Suppressor macrophage treated with lipopolysaccharide for 1 hour (primary cell): ENCODE results near the gene ABHD10.

Source experiments
- DNase-seq, 3 donors: peaks; one replicate each; pipeline ENCODE4 v3.0.0-alpha.2; 2020 to 2022

The ABHD10 gene

GRCh38 chr3:112002096-112002971 lies 23.5 kb downstream of the ABHD10 start:
- peak in 1 of 3 donors; percentile 25 for DNase-seq

GRCh38 chr3:112003321-112004080 lies 24.7 kb downstream of the ABHD10 start:
- no peak for DNase-seq

GRCh38 chr3:112004187-112004586 lies 25.4 kb downstream of the ABHD10 start:
- DNase-seq, result no peak

- DNase-seq, result no peak
Observed at GRCh38 chr3:112004669-112005068, 25.8 kb downstream of the ABHD10 start.

GRCh38 chr3:112005091-112005672 lies 26.4 kb downstream of the ABHD10 start:
- no peak for DNase-seq

- DNase-seq, result no peak
Observed at GRCh38 chr3:112007633-112008032, 28.8 kb downstream of the ABHD10 start.

- DNase-seq, result no peak
Observed at GRCh38 chr3:112009670-112010069, 30.8 kb downstream of the ABHD10 start.

GRCh38 chr3:112010636-112011035 lies 31.8 kb downstream of the ABHD10 start:
- no peak for DNase-seq

GRCh38 chr3:112011376-112011940 lies 32.6 kb downstream of the ABHD10 start:
- no peak for DNase-seq

- no peak for DNase-seq
Observed at GRCh38 chr3:112012205-112012992, 33.6 kb downstream of the ABHD10 start.

- peak; percentile 81 to 83 (median 82) for DNase-seq
Observed at GRCh38 chr3:112013058-112013783, 34.4 kb downstream of the ABHD10 start.

GRCh38 chr3:112013784-112014143 lies 34.9 kb downstream of the ABHD10 start:
- no peak for DNase-seq

- peak; percentile 73 to 90 (median 82) for DNase-seq
Observed at GRCh38 chr3:112017091-112017490, 38.3 kb downstream of the ABHD10 start.

- peak in 1 of 3 donors; percentile 29 for DNase-seq
Observed at GRCh38 chr3:112018712-112019111, 39.9 kb downstream of the ABHD10 start.

GRCh38 chr3:112019716-112020115 lies 40.9 kb downstream of the ABHD10 start:
- no peak for DNase-seq

- DNase-seq, result no peak
Observed at GRCh38 chr3:112020674-112021085, 41.9 kb downstream of the ABHD10 start.

- no peak for DNase-seq
Observed at GRCh38 chr3:112027142-112027541, 48.3 kb downstream of the ABHD10 start.

- DNase-seq, result no peak
Observed at GRCh38 chr3:112027826-112028225, 49.0 kb downstream of the ABHD10 start.

- DNase-seq, result peak; percentile 26 to 75 (median 46)
Observed at GRCh38 chr3:112030901-112031300, 52.1 kb downstream of the ABHD10 start.

- DNase-seq, result no peak
Observed at GRCh38 chr3:112032098-112032731, 53.4 kb downstream of the ABHD10 start.

- no peak for DNase-seq
Observed at GRCh38 chr3:112034436-112034835, 55.6 kb downstream of the ABHD10 start, which contains the start of gene TMPRSS7. Gene TMPRSS7 (plus strand): TSS chr3:112034736. CDS start chr3:112034846, 110 bp downstream.
